NCI-H1436 (cell line): ENCODE data around the gene MTHFSD.

ENCODE experiments used
- DNase-seq: peaks from one replicate; lab custom pipeline; 2025; lab: John Stamatoyannopoulos, UW

The MTHFSD gene

DNA sequence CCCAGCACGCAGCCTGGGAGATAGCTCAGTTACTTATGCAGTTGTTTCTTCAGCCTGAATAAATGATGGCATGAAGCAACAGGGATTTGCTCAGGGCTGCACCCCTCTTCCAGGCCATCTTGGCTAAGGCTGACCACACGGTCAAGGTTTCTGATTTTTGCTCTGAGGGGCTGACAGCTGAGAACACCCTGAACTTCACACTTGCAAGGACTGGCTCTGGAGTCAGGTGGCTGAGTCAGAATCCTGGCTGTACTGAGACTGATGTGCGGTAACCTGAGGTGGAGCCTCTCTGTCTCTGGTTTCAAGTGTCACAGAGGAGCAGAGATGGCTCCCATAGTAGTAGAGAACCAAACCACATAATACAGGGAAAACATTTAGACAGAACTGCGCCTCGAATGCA, 4.8 kb downstream of the MTHFSD start:
- no peak for DNase-seq

DNA sequence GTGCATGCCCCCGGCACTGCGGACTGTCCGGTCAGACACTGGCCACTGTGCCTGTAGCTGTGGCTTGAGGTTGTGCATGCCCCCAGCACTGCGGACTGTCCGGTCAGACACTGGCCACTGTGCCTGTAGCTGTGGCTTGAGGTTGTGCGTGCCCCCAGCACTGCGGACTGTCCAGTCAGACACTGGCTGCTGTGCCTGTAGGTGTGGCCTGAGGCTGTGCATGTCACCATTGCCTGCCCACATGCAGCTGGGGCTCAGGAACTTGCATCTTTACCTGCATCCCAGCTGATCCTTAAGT, 5.2 kb downstream of the MTHFSD start:
- DNase-seq = no peak

DNA sequence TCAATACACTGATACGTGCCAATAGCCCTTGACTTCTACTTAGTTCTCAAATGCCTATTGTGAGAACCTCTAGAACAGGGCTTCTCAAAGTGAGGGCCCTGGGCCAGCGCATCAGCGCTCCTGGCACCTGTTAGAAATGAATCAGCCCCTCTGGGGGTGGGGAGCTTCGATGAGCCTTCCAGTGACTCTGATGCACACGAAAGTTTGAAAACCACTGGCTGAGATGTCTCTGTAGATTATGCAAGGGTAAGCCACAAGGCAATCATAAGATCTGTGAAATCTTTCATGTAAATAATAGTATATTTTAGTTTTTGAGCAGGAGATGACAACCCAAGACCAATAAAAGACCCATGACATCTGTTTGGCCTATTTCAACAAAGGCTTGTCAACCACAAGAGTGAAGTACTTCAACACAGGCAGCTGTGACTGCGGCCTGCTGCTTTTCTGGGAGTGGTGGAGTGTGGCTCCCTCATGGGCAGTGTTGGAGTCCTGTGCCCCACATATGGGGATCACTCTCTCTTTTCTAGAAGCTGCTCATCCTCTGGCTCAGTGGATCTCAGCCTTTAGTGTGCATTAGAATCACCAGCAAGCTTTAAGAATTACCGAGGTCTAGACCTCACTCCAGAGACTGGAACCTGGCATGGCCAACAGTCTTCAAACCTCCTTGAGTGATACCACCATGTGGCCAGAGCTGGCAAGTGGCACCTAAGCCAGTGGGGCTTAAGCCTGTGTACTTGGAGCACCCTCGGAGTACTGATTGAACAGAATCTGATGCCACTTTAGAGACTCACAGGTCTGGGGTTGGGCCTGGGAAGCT, 5.8 kb downstream of the MTHFSD start:
- no peak for DNase-seq

DNA sequence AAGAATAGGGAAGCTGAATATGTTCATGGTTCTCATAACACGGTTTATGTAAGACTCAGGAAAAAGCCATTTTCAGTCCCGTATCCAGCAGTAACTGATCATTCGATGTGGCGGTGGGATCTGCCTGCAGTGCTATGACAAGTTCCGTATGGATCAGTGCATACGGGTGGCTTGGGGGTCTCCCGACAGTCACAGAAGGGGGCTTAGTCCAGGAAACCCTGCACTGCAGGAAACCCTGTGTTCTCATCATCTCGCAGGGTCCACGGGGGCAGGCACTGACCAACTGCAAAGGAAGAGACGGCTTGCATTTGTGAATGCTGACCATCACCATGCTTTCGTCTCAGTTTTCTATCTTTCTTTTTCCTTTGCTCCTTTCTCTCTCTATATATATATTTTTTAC, 7.7 kb downstream of the MTHFSD start:
- no peak for DNase-seq

DNA sequence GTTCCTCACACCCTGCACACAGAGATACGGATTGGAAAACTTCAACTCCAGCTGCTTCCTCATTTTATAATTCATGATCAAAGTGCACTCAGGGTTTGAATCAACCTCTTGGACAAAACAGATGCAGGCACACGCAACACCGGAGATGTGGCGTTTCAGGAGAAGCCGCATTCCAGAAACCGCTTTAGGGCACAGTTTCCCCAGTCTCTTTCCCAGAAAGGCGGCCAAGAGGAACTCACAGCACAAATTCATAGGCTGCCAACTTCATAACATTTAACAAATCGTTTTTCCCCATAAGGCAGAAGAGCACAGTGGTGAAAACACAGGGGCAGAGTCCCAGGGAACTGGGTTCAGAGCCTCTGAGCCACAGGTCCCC, 8.4 kb downstream of the MTHFSD start:
- DNase-seq = no peak

DNA sequence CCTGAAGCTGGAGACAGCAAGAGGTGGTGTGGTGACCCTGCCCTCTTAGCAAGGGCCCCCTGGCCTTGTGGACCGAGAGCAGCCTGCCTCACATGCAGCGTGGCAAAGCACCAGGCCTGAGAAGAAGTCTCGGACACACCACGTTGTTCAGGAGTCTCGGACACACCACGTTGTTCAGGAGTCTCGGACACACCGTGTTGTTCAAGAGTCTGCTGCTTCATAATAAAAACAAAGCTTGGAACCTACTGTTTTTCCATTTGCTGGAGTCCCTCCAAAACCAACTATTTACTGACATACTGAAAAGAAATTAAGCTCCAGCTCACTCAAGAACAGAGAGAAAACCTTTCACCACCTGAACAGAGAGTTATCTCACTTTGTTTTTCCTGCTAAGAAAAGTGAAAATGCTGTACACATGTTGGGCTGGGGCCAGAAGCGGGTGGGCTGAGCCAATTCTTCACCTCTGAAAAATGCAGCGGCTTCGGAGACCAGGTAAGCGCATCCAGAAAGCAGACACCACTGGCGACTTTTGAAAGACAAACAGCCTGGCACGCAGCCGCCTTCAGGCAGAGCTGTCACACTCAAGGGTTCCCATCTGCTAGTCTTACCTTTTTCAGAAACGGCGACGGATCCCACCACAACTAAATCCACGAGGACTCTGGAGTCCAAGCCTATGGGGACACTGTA, 8.9 kb downstream of the MTHFSD start:
- DNase-seq = no peak

DNA sequence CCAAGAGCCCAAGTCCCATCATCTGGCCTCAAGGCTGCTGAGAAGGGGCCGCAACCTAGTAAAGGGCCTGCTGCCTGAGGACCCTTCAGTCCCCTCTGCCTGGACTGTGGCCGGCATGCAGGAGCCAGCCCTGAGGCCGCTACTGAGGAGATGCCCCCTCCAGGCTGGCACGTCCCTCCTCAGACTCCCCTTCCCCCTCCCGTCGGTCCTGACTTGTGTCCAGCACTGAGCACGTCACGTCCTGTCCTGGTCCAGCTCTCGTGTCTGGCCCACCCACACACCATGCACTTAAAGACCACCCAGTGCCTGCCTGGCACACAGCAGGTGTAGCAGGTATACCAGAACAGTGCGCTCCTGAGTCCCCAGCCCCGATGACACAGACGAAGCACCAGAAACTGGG, 9.6 kb downstream of the MTHFSD start:
- DNase-seq = no peak

DNA sequence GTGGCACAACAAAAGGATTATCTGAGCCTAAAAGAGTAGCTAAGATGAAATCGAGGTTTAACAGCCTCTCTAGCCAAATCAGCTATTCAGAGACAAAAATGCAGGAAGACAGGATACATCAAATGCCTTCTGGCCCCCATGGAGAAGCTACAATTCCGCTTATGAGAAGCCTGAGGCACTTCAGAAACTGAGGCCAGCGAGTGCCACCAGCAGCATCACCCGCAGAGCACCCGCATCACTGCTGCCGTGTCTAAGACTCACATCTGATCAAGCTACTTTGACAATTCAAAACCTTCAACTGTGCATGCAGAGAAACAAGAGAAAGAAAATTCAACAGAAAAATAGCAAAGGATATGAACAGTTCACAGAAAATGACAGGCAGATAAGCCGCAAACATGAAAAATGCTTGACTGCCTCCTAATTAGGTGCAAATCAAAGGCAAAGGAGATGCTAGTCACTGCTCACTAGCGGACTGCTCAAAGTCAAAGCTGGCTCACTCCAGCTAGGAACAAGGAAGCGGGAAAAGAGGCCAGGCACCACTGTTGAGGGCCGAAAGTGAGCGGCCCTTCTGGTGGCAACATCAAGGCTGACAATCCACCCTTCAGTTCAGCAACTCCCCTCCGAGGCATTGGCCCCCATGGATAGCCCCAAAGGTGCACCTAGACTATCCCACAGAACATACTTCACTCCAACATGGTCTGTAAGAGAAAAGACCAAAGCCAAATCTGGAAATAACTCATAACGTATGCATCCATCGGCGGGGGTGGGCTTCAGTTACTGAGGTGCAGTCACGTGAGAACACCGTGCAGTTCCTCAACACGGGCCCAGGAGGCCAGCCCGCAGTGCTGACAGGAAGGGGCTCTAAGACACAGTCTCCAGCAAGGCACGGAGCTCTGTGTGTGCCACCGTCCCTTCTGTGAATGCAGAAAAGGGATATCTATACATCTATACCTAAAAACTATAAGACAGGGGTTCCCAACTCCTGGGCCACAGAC, 12.0 kb downstream of the MTHFSD start:
- no peak for DNase-seq

DNA sequence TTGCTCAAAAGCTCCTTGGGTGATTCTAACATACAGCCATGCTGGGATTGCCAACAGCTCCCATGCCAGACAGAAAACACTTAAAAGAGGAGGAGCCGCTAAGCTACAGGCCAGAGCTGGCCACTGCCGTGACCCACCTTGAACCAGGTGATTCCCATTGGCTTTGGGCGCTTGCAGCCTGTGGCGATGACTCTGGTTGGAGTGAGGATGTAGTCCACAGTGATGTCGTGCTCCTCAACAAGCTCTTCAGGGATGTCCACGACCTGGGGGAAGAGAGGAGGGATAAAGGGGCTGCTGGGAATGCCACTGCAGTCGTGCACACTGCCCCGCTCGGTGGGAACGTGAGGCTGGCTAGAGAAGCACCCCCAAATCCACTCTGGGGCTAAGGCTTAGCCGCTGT, 13.5 kb downstream of the MTHFSD start:
- DNase-seq = no peak

DNA sequence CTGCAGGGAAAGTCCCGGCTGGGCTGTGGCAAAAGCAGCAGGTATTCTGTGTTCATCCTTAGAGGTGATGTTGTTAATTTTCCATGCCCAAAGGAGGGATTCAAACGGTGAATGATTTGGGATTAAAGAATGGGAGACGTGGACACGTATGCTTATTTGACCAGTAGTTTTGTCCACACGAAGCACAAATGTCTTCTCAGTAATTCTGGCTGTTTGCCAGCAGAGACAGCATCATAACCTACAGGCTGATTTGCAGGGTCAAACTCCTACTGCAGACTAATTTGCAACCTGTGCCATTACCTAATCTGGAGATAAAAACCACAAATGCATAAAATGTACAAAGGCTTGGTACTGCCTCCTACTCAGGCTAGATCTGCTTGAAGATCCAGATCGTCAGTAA, 14.1 kb downstream of the MTHFSD start:
- no peak for DNase-seq

DNA sequence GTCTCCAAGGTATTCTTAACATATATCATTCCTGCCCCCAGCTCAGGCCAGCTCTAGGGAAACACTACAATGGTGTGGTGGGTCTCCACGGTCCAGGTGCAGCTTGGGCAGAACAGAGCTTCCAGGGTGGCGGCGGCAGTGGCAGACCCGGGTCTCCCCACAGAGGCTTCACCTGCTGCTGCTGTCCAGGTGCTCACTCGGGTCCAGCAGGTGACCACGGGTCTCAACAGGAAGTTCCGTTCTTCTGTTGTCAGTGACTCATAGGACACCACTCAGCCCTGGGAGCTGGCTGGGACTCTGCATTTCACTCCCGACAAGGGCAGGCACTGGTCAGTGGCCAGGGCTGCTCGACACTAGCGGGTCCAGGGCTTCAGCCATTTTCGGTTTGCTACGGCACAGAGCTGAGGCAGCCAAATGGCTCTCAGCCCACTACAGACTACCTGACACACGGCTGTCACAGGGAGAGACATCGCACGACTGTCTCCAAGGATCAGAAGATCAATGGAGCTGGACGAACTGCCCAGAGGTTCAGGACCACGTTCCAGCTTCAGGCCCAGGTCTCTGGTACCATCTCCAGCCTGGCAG, 16.7 kb downstream of the MTHFSD start:
- no peak for DNase-seq

DNA sequence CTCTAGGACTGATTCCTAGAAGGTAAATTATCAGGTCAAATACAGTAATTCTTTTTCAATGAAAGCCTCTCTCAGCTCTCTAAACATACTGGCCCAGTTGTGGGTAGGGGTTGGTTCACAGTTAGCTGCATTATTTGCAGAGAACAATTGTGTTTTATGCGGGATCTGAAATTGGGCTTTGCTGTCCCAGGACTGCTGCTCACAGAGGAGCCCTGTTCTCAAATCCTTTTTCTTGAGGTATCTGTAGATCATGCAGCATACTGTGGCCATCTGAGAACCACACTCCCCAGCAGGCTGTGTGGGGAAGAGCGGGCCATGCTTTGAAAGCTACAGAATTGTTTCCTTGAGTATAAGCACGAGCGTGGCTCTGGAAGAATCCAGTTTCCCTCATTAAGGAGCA, 17.5 kb downstream of the MTHFSD start:
- DNase-seq = no peak

DNA sequence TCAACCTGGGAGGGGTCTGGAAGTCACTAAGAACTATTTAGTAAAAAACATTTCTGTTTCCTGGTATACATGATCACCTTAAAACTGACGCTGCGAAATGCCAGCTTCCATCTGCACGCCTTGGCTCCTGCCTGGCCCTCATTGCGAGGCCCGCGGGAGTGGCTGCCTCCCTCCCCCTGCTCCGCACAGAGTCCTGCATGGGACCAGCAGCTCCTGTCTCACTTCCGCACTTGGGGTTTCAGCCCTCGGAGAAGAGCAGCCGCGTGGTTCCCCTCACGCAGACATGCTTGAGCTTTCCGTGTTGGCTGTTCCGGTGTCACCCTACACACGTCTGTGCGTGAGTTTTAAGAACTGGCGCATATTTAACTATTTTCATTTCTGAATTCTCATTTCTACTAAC, 18.4 kb downstream of the MTHFSD start:
- DNase-seq = no peak

DNA sequence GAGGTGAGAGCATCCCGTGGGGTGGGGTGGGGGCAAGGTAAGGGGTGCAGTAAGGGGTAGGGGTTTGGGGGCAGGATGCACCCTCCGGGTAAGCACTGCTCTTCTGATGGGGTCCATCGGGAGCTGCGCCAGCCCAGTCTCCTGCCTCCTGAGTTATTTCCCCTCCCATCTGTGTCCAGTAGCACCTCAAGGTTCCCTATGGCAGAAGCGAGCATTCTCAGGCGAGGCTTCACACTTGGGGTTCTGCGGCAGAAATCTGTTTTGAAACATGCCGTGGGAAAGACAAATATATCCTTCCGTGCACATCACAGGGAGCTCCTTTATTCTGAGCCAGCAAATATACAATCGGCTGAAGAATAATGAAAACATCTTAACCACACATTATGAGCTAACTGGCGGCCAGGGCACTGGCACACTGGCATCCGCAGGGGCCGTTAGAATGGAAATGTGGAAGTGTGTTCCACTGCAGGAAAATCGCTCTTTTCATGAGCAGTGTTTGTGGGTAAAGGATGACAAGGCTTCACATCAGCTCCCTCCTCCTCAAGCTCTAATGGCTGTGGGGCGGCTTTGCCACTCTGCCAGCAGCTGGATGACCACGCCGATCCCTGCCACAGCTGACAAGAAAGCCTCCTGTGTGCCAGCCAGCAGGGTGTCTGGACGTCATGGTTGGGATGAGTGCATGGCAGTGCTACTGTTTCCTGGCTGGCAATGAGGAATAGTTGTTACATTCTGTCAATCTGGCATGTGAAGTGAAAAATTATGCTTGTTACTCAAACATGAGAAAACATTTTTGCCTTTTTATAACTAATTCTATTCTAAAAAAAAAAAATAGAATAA, 20.0 kb downstream of the MTHFSD start:
- DNase-seq = no peak

DNA sequence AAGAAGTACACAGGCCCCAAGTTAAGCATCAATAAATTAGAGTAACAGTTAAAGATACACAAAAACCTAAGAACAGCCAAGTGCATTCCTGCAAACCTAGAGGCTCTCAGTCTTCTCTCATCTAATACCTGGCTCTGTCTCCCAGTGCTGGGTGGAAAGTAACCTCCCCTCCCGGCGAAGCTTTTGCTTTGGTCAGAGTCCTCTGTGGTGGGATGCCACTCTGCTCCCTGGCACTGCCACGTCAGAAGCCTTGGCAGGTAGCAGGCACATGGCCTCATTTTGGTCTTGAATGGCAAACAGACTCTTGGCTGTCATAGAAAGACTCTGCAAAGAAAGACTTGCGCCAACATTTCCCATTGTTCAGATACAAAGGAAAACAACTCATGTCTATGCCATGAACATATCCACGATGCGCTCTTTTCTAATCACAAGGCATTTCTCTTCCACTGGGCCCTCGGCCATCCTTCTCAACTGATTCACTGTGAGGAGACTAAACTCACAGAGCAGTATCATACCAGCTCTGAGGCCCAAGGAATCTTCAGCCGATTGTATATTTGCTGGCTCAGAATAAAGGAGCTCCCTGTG, 21.2 kb downstream of the MTHFSD start:
- no peak for DNase-seq

DNA sequence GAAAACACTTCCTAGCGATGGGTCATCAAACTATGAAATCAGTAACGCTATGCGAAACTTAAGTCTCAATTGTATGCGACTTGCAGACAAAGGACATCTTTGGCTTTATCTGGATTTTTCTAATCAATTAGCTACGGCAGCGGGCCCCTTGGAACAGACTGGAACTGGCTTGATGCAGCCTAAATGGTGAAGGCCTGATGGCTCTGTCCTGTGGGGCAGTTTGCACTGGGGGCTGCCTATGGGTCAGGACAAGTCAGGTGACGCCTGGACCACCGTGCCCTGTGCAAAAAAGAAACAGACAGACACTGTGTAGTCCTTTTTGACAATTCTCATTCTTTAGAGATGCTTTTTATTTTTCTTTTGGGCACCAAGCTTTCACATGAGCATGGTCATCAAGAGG, 22.0 kb downstream of the MTHFSD start:
- DNase-seq = no peak

DNA sequence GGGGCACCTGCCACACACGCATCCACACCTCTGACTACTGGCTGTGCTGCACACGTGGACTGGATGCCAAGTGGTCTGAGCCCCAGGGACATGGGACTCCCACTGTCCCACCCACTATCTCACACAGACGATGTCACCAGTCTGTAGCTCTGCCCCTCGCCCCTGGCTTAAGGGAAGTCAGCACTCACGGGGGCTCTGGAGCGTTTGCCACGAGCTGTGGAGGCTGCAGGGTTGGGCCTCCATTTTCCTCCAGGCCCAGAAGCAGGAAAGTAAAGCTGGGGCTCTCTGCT, 22.6 kb downstream of the MTHFSD start:
- DNase-seq = no peak

DNA sequence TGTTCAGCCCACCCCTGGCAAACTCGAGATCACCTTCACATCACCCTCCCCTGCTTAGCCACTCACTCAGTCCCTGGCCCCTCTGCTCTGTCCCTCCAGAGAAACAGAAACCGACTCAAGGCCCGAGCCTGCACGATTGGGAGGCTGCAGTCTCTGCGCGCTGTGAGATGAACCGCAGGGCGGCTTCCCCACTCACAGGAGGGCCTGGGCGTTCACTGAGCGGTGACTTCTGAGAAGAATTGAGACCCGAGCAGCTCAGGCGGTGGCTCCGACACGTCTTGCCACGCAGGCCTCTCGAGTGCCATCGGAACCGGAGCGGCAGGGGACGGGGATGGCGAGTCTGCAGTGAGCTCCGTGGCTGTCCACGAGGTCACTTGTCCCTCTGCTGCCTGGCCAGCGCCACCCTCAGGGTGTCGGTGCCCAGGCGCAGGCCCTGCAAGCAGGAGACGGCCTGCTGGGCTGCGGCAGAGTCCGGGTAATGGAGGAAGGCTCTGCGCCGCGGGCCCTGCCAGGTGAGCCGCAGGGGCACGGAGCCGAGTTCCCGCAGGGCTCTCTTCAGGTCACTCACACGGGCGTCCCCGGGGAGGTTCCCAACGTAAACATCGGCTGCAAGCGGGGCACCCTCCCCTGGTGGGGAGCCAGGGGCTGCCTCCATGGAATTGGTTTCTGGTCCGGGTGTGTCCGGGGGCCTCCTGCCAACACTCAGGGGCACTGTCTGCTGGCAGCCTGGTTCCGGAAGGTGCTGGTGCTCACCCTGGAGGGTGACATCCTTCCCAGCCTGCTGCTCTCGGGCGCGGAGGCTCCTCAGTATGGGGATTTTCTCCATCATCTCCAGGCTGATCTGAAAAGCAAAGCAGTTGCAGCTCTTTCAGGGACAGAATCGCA, 23.2 kb downstream of the MTHFSD start:
- DNase-seq = no peak

DNA sequence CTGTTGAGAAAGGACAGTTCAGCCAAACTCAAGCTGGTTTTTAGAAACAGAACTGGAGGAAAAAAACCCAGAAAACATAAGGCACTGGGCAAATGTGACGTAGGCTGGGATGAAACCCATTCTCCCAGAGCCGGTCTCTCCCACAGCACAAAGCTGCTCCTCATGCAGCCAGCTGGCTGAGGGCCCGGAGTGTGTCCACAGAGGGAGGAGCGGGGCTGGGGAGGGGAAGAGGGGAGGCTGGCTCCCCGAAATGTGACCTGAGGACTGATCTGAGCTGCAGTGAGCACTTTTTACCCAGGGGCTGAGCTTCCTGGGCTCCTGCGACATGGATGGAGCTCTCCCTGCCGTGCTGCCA, 23.9 kb downstream of the MTHFSD start:
- DNase-seq = no peak
